ENCODE measurements around the gene PTGS1. TPM values are rescaled to one million over a fixed set of nuclear protein-coding genes. Genes with fewer than 3 reads are reported as not detected.

Gene PTGS1
- total RNA-seq, 2 donors from 2014 or later: 0.69 to 0.89 TPM

GRCh38 chr9:122387536-122387935 is 16.7 kb downstream of the PTGS1 start:
- Mint-ChIP-seq H3K27me3 (peaks cover 0 to 15% of the 10 kb centered on the region in 2 donors), H3K36me3 (no peaks in the 10 kb centered on the region), H3K4me3 (no peak overlapping the region), H3K27ac (no peak overlapping the region), H3K4me1 (ENCODE audit: low read depth in 2 of 2) (peaks cover 0 to 2% of the 10 kb centered on the region in 2 donors), H3K9me3 (no peaks in the 10 kb centered on the region)
- ATAC-seq: no peak
- DNase-seq (ENCODE audit: low spot score): no peak

- DNase-seq (ENCODE audit: low spot score) (no peak), ATAC-seq (no peak)
- no peaks in the 10 kb centered on the region for H3K36me3 Mint-ChIP-seq
- no peak overlapping the region for H3K4me3 Mint-ChIP-seq
- no peak overlapping the region for H3K27ac Mint-ChIP-seq
- peaks cover 0 to 8% of the 10 kb centered on the region in 2 donors for H3K27me3 Mint-ChIP-seq
- no peaks in the 10 kb centered on the region for H3K9me3 Mint-ChIP-seq
- H3K4me1 Mint-ChIP-seq (ENCODE audit: low read depth in 2 of 2): peaks cover 0 to 2% of the 10 kb centered on the region in 2 donors
Observed at GRCh38 chr9:122389195-122389594, 18.4 kb downstream of the PTGS1 start.

DNA sequence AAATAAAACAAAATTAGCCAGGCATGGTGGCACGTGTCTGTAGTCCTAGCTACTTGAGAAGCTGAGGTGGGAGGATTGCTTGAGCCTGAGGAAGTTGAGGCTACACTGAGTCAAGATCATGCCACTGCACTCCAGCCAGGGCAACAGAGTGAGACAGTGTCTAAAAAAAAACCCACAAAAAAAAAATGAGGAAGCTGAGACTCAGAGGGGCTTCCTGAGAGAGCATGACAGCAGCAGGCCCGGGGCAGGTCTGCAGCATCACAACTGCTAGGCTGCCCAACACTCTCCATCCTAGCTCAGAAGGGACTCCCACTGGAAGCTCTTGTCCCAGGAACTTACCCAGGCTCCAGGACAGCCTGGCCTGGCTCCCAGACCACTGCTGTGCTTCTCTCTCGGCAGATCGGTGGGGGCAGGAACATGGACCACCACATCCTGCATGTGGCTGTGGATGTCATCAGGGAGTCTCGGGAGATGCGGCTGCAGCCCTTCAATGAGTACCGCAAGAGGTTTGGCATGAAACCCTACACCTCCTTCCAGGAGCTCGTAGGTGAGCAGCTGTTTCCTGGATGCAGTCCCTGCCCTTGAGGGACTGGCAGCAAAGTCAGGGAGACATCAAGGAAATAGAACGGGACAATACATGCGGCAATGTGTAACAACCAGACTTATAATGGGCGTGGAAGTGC is 19.1 kb downstream of the PTGS1 start:
- ATAC-seq: no peak

GRCh38 chr9:122392284-122392683 is 21.5 kb downstream of the PTGS1 start:
- H3K36me3 Mint-ChIP-seq: no peaks in the 10 kb centered on the region
- H3K4me3 Mint-ChIP-seq: no peak overlapping the region
- H3K27me3 Mint-ChIP-seq: peaks cover 0 to 8% of the 10 kb centered on the region in 2 donors
- no peak overlapping the region for H3K27ac Mint-ChIP-seq
- H3K4me1 Mint-ChIP-seq (ENCODE audit: low read depth in 2 of 2): peaks cover 0 to 2% of the 10 kb centered on the region in 2 donors
- no peak for DNase-seq (ENCODE audit: low spot score)
- ATAC-seq: no peak
- H3K9me3 Mint-ChIP-seq: no peaks in the 10 kb centered on the region

More for the DNA sequence above, 19.1 kb downstream of the PTGS1 start:
- peaks cover 0 to 8% of the 10 kb centered on the region in 2 donors for H3K27me3 Mint-ChIP-seq
- H3K4me3 Mint-ChIP-seq: no peak overlapping the region
- DNase-seq (ENCODE audit: low spot score): no peak
- H3K9me3 Mint-ChIP-seq: no peaks in the 10 kb centered on the region
- no peaks in the 10 kb centered on the region for H3K36me3 Mint-ChIP-seq
- H3K27ac Mint-ChIP-seq: no peak overlapping the region
- peaks cover 0 to 2% of the 10 kb centered on the region in 2 donors for H3K4me1 Mint-ChIP-seq (ENCODE audit: low read depth in 2 of 2)

GRCh38 chr9:122392714-122393113 is 21.9 kb downstream of the PTGS1 start:
- H3K9me3 Mint-ChIP-seq: no peaks in the 10 kb centered on the region
- peaks cover 0 to 8% of the 10 kb centered on the region in 2 donors for H3K27me3 Mint-ChIP-seq
- no peak overlapping the region for H3K4me3 Mint-ChIP-seq
- H3K27ac Mint-ChIP-seq: no peak overlapping the region
- no peak for DNase-seq (ENCODE audit: low spot score)
- ATAC-seq: no peak
- peaks cover 0 to 2% of the 10 kb centered on the region in 2 donors for H3K4me1 Mint-ChIP-seq (ENCODE audit: low read depth in 2 of 2)
- H3K36me3 Mint-ChIP-seq: no peaks in the 10 kb centered on the region

DNA sequence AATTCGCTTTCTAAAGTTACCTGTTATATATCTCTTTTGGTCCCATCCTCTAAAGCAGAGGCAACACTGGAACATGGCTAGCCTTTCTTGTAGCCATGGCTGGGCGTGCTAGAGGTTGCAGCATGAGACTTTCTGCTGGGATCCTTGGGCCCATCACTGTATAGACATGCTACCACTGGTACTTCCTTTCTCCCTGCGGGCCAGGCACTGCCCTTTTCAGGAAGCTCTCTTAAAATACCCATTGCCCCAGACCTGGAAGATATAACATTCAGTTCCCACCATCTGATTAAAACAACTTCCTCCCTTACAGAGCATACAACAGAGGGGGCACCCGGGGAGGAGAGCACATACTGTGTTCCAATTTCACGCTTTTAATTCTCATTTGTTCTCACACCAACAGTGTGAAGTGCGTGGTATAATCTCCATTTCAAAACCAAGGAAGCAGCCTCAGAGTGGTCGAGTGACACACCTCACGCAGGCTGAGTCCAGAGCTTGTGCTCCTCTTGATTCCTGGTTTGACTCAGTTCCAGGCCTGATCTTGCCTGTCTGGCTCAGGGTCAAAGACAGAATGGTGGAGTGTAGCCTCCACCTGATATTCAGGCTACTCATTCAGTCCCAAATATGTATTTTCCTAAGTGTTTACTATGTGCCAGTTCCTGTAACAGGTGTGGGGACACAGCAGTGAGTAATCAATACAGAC is 22.6 kb downstream of the PTGS1 start:
- Mint-ChIP-seq H3K27me3 (peaks cover 0 to 8% of the 10 kb centered on the region in 2 donors), H3K27ac (no peak overlapping the region), H3K4me3 (no peak overlapping the region), H3K4me1 (ENCODE audit: low read depth in 2 of 2) (peaks cover 0 to 2% of the 10 kb centered on the region in 2 donors), H3K9me3 (no peaks in the 10 kb centered on the region), H3K36me3 (no peaks in the 10 kb centered on the region)
- no peak for DNase-seq (ENCODE audit: low spot score)
- ATAC-seq: peak; percentile 43 to 50

DNA sequence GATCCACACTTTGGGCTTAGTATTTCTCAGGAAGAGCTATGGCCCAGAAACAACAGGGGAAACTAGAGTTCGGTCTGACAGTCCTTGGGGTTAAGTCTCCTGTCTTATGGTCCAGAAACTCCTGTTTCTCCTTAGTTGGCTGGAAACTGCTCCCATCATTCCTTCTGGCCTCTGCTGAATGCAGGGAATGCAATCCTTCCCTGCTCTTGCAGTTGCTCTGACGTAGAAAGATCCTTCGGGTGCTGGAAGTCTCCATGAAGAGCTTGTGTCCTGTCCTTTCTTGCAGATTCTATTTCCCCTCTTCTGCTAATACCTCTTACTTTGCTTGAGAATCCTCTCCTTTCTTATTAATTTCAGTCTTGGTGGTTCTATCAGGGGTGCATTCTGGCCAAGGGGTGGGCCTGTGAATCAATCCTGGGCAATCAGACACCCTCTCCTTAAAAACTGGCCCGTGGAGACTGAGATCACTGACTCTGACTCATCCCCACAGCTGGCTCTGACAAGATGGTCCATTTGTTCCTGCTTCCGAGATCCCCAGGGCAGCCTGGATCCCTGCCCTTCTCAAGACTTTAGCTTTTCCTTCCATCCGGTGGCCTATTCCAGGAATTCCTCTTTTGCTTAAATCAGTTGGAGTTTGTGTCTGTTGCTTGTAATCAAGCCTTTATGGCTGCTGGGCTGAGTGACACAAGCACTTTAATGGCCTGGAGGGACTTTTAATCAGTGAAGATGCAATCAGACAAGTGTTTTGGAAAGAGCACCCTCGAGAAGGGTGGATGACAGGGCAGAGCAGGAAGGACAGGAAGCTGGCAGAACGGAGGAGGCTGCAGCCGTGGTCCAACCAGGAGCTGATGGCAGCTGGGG is 23.7 kb downstream of the PTGS1 start:
- no peak for DNase-seq (ENCODE audit: low spot score)
- H3K36me3 Mint-ChIP-seq: no peaks in the 10 kb centered on the region

DNA sequence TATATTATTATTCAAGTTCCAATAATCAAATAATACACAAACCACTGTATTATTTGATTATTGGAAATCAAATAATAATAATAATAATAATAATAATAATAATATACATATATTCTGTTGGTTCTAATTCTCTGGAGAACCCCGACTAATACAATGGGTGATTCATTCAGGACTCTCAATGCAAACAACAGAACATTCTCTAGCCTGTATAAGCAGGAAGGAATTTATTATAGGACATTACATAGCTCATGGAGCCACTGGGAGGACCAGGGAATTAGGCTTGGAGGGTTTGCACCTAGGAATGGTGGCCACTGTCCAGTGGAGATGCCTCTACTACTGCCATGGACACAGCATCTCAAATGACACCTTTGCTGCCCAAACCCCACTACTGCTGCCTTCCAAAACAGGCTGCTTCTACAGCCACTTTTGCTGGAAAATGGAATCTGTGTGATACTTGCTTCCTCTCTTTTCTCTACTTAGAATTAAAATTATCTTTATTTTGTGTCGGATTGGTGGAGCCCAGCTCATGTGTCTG is 25.9 kb downstream of the PTGS1 start:
- Mint-ChIP-seq H3K27me3 (peaks cover 6 to 22% of the 10 kb centered on the region in 2 donors), H3K36me3 (no peaks in the 10 kb centered on the region)

More for the DNA sequence above, 23.7 kb downstream of the PTGS1 start:
- peaks cover 0 to 2% of the 10 kb centered on the region in 2 donors for H3K4me1 Mint-ChIP-seq (ENCODE audit: low read depth in 2 of 2)
- no peak overlapping the region for H3K4me3 Mint-ChIP-seq
- ATAC-seq: no peak
- peaks cover 3 to 12% of the 10 kb centered on the region in 2 donors for H3K27me3 Mint-ChIP-seq
- H3K9me3 Mint-ChIP-seq: no peaks in the 10 kb centered on the region
- H3K27ac Mint-ChIP-seq: no peak overlapping the region

GRCh38 chr9:122397749-122398148 is 26.9 kb downstream of the PTGS1 start:
- ATAC-seq (peak in 1 of 2 donors; percentile 13), DNase-seq (ENCODE audit: low spot score) (no peak)
- Mint-ChIP-seq H3K9me3 (no peaks in the 10 kb centered on the region), H3K27ac (no peak overlapping the region), H3K36me3 (no peaks in the 10 kb centered on the region), H3K4me1 (ENCODE audit: low read depth in 2 of 2) (peaks cover 5 to 6% of the 10 kb centered on the region in 2 donors), H3K27me3 (peaks cover 13 to 29% of the 10 kb centered on the region in 2 donors), H3K4me3 (no peak overlapping the region)

More for the DNA sequence above, 25.9 kb downstream of the PTGS1 start:
- H3K27ac Mint-ChIP-seq: no peak overlapping the region
- no peak overlapping the region for H3K4me3 Mint-ChIP-seq
- no peaks in the 10 kb centered on the region for H3K9me3 Mint-ChIP-seq
- DNase-seq (ENCODE audit: low spot score) (no peak), ATAC-seq (no peak)
- no peaks in the 10 kb centered on the region for H3K4me1 Mint-ChIP-seq (ENCODE audit: low read depth in 2 of 2)

GRCh38 chr9:122398371-122398924 is 27.6 kb downstream of the PTGS1 start:
- Mint-ChIP-seq H3K36me3 (no peaks in the 10 kb centered on the region), H3K27ac (no peak overlapping the region), H3K9me3 (no peaks in the 10 kb centered on the region), H3K4me1 (ENCODE audit: low read depth in 2 of 2) (peaks cover 5 to 7% of the 10 kb centered on the region in 2 donors), H3K27me3 (peaks cover 15 to 36% of the 10 kb centered on the region in 2 donors), H3K4me3 (no peak overlapping the region)
- ATAC-seq (peak; percentile 6 to 29), DNase-seq (ENCODE audit: low spot score) (no peak)

- Mint-ChIP-seq H3K9me3 (no peaks in the 10 kb centered on the region), H3K27ac (no peak overlapping the region), H3K36me3 (no peaks in the 10 kb centered on the region), H3K4me3 (no peak overlapping the region), H3K4me1 (ENCODE audit: low read depth in 2 of 2) (peaks cover 5 to 7% of the 10 kb centered on the region in 2 donors), H3K27me3 (peaks cover 17 to 36% of the 10 kb centered on the region in 2 donors)
- DNase-seq (ENCODE audit: low spot score): no peak
- no peak for ATAC-seq
Observed at GRCh38 chr9:122401896-122402295, 31.1 kb downstream of the PTGS1 start.

DNA sequence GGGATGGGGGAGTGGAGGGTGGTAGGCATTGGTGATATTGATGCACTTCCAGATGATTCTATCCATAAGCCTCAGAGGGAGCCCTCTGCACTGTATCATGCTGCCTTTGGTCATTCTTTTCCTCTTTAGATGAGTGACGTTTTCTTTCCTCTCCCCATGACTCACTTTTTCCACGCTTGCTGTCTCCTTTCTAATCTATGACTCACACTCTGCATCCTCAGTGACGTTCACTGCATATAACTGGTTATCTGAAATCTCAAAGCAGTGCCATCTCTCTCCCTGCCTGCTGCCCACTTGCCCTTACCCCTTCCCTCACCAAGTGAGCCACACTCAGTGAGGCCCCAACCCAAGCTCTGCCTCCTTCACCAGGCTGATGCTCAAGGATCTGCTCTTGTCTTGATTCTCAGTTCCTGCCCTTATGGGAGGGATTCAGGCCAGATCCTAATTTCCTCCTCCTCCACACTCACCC is 31.6 kb downstream of the PTGS1 start:
- Mint-ChIP-seq H3K27ac (no peak overlapping the region), H3K9me3 (no peaks in the 10 kb centered on the region), H3K36me3 (no peaks in the 10 kb centered on the region), H3K27me3 (peaks cover 17 to 36% of the 10 kb centered on the region in 2 donors), H3K4me1 (ENCODE audit: low read depth in 2 of 2) (peaks cover 5 to 7% of the 10 kb centered on the region in 2 donors), H3K4me3 (peak overlapping the region; percentile 1)
- DNase-seq (ENCODE audit: low spot score) (no peak), ATAC-seq (peak; percentile 53 to 63)

- Mint-ChIP-seq H3K4me3 (peak overlapping the region; percentile 1), H3K9me3 (no peaks in the 10 kb centered on the region), H3K27ac (no peak overlapping the region), H3K36me3 (no peaks in the 10 kb centered on the region), H3K27me3 (peaks cover 17 to 36% of the 10 kb centered on the region in 2 donors), H3K4me1 (ENCODE audit: low read depth in 2 of 2) (peaks cover 5 to 7% of the 10 kb centered on the region in 2 donors)
- DNase-seq (ENCODE audit: low spot score) (no peak), ATAC-seq (no peak)
Observed at GRCh38 chr9:122402874-122403273, 32.0 kb downstream of the PTGS1 start.

Data from natural killer cell treated with Interleukin-12 subunit alpha and Interleukin-12 subunit beta and Interleukin-15 and Interleukin-18, amount 100 ng/mL, for 72 hours (primary cell).